GM23248 (cell line): ENCODE results near the gene OPTN. TPM values are rescaled to one million over a fixed set of nuclear protein-coding genes. Genes with fewer than 3 reads are reported as not detected.
A peak's percentile ranks its signal among the peaks of the same experiment; 100 is the strongest.

Source experiments
- DNase-seq: peaks from one replicate; pipeline ENCODE4 v3.0.0-alpha.2; 2015
- H2AFZ ChIP-seq: fragments of 200-600 bp; sonication (generic); 2 replicates; pipeline ENCODE4 v1.6.1; 2016; ENCODE audit warnings: antibody characterized with exemption
- H3F3A ChIP-seq: fragments of 200-600 bp; sonication (generic); 2 replicates; pipeline ENCODE4 v1.6.1; 2016; ENCODE audit warnings: mild to moderate bottlenecking, antibody characterized with exemption, mixed run types; ENCODE audit not compliant: insufficient read depth
- H3K27ac ChIP-seq: fragments of 200-600 bp; sonication (generic); 2 replicates; pipeline ENCODE4 v1.5.1; 2016; ENCODE audit warnings: mild to moderate bottlenecking
- H3K27me3 ChIP-seq: fragments of 200-600 bp; sonication (generic); replicated peaks from 2 replicates; pipeline ENCODE4 v1.6.1; 2016; ENCODE audit warnings: mild to moderate bottlenecking; ENCODE audit not compliant: insufficient read depth
- H3K36me3 ChIP-seq: fragments of 200-600 bp; sonication (generic); 2 replicates; pipeline ENCODE4 v1.6.1; 2016; ENCODE audit warnings: low read depth, mild to moderate bottlenecking
- H3K4me1 ChIP-seq: fragments of 200-600 bp; sonication (generic); 2 replicates; pipeline ENCODE4 v1.6.1; 2016; ENCODE audit warnings: mild to moderate bottlenecking; ENCODE audit not compliant: insufficient read depth
- H3K4me2 ChIP-seq: fragments of 200-600 bp; sonication (generic); one replicate; pipeline ENCODE4 v1.6.1; 2016; ENCODE audit warnings: mild to moderate bottlenecking; ENCODE audit not compliant: unreplicated experiment
- H3K4me3 ChIP-seq: fragments of 200-600 bp; sonication (generic); 2 replicates; pipeline ENCODE4 v1.5.1; 2016; ENCODE audit warnings: mild to moderate bottlenecking
- H3K79me2 ChIP-seq: fragments of 200-600 bp; sonication (generic); 2 replicates; pipeline ENCODE4 v1.6.1; 2016; ENCODE audit warnings: mild to moderate bottlenecking; ENCODE audit not compliant: insufficient read depth
- H3K9ac ChIP-seq: fragments of 200-600 bp; sonication (generic); 2 replicates; pipeline ENCODE4 v1.6.1; 2016; ENCODE audit warnings: mild to moderate bottlenecking
- H3K9me2 ChIP-seq: fragments of 200-600 bp; sonication (generic); 2 replicates; pipeline ENCODE4 v1.6.1; 2016; ENCODE audit warnings: mixed run types, mild to moderate bottlenecking, moderate library complexity; ENCODE audit not compliant: insufficient read depth
- H3K9me3 ChIP-seq: fragments of 200-600 bp; sonication (generic); one replicate; pipeline ENCODE4 v1.6.1; 2017; ENCODE audit warnings: low read depth
- H4K20me1 ChIP-seq: fragments of 200-600 bp; sonication (generic); 2 replicates; pipeline ENCODE4 v1.6.0; 2016; ENCODE audit not compliant: insufficient read depth
- EZH2 ChIP-seq: fragments of 200-600 bp; sonication (generic); IDR thresholded peaks from 2 replicates; pipeline ENCODE4 v1.6.1; 2018; ENCODE audit warnings: antibody characterized with exemption, mild to moderate bottlenecking; ENCODE audit not compliant: insufficient read depth, poor library complexity, severe bottlenecking
- EZH2phosphoT487 ChIP-seq: fragments of 200-600 bp; sonication (generic); IDR thresholded peaks from 2 replicates; pipeline ENCODE4 v1.6.1; 2018; ENCODE audit warnings: antibody characterized with exemption, moderate library complexity, mild to moderate bottlenecking, low read depth; ENCODE audit not compliant: insufficient read depth
- WGBS, 2 experiments: methylation state at CpG; one replicate each; pipeline ENCODE4 v1.1.6; 2015 to 2017; ENCODE audit warnings: low lambda C conversion rate in 2 of 2, low coverage in 1 of 2; ENCODE audit errors: missing lambda C conversion rate in 2 of 2; 5-methylcytosine and 5-hydroxymethylcytosine counted together
- in situ Hi-C: fragments of 300-500 bp; cut with MboI; formaldehyde crosslinking; loops from 2 replicates; pipeline ENCODE4 v1.15.0; 2020
- polyA plus RNA-seq: library from polyadenylated mRNA; unstranded; fragments of >200 nt; fragmentation: Nextera tagmentation; extraction: Ambion mirVana; gene quantifications from 2 replicates; pipeline ENCODE4 v1.2.1, GENCODE V29; 2016
- total RNA-seq: library from RNA; depleted of rRNA; stranded (reverse); fragments of >200 nt; shearing (Covaris generic); gene quantifications from 2 replicates; pipeline ENCODE4 v1.2.3, GENCODE V29; 2014

Gene OPTN
- total and polyA plus RNA-seq, 2 experiments from 2014 or later, result 50.6 to 109 TPM

DNA sequence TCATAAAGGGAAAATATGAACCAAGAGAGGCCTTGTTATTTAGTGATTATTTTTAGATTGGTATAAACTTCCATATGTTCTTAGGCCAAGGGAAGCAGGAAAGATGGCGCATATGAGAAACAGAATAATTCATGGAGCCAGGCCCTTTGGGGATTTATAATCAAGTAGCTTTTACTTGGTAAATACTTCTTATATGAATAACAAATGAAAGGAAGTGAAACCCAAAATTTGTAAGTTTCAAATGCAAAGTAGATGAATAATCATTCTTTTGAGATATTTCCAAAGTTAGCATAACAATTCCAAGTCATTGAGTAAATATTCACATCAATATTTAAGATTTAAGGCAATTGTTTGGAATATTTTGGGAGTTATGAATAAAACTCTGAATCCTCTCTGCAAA lies 13.9 kb upstream of the OPTN start:
- Histone ChIP-seq H3K4me2 (no peak overlapping the region), H3K4me1 (peaks cover 15% of the 10 kb centered on the region), H3K27me3 (no peaks in the 10 kb centered on the region), H4K20me1 (no peaks in the 10 kb centered on the region), H3K79me2 (no peaks in the 10 kb centered on the region), H3K4me3 (no peak overlapping the region), H2AFZ (no peak overlapping the region), H3F3A (peaks cover 16% of the 10 kb centered on the region), H3K9ac (no peak overlapping the region), H3K9me2 (no peaks in the 10 kb centered on the region), H3K9me3 (no peaks in the 10 kb centered on the region), H3K27ac (no peak overlapping the region), H3K36me3 (no peaks in the 10 kb centered on the region)
- peak; percentile 7 for DNase-seq
- TF ChIP-seq EZH2 (no peak), EZH2phosphoT487 (no peak)
- in situ Hi-C loops, result loop anchor here (25.0 kb wide), 1 partner anchor 824 kb away; no protein-coding TSS in a partner anchor
- 98 to 100% methylated on average over 1 of the region's 1 CpG for WGBS, 2 experiments

- Histone ChIP-seq H3K36me3 (no peaks in the 10 kb centered on the region), H4K20me1 (no peaks in the 10 kb centered on the region), H3K9me3 (no peaks in the 10 kb centered on the region), H3K9ac (no peak overlapping the region), H3F3A (peaks cover 16% of the 10 kb centered on the region), H3K27me3 (no peaks in the 10 kb centered on the region), H3K27ac (peak overlapping the region; percentile 64), H3K9me2 (no peaks in the 10 kb centered on the region), H3K4me3 (no peak overlapping the region), H3K79me2 (no peaks in the 10 kb centered on the region), H3K4me2 (peak overlapping the region; percentile 55), H3K4me1 (peaks cover 15% of the 10 kb centered on the region), H2AFZ (no peak overlapping the region)
- in situ Hi-C loops, result loop anchor here (25.0 kb wide), 1 partner anchor 825 kb away; no protein-coding TSS in a partner anchor
- DNase-seq, result no peak
- 93 to 100% methylated on average over 4 of the region's 4 CpGs for WGBS, 2 experiments
- TF ChIP-seq EZH2phosphoT487, result no peak
- TF ChIP-seq EZH2, result no peak
Measured at GRCh38 chr10:13087601-13087985, 12.4 kb upstream of the OPTN start.

DNA sequence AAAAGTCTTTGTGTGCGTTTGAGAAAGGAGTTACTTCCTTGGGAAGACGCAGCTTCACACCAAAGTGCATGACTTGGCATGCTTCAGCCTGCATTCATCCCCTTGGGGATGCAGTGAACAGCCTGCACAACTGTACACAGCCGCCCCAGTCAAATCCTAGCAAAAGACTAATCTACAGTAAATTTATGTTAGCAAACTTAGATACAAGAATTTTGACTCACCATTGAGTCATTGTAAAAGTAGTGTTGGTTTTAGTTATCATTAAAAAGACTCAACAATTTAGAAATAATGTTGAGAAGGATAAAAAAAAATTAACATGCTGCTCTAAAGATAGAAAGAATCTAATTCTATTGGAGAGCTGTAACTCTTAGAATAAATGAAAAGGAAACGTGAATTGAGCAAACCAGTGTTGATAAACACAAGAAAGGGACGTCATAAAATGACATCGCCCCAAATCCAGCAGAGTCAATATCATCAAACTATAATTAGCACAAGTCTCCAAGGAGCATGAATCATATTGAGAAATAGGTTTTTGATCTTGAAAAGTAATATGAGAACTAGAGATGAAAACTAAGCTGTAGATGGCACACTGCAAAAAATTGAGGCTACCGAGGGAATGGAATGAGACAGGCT lies 11.9 kb upstream of the OPTN start:
- no peak for TF ChIP-seq EZH2
- TF ChIP-seq EZH2phosphoT487, result no peak
- H3K4me3 ChIP-seq, result no peak overlapping the region; the same call in 1 of the 2 replicates
- peak overlapping the region; percentile 55 for H3K4me2 ChIP-seq
- H3K27ac ChIP-seq, result peak overlapping the region; percentile 64
- no peaks in the 10 kb centered on the region for H3K9me2 ChIP-seq
- H4K20me1 ChIP-seq, result no peaks in the 10 kb centered on the region
- 2 to 4% methylated on average over 7 of the region's 7 CpGs for WGBS, 2 experiments
- no peaks in the 10 kb centered on the region for H3K27me3 ChIP-seq
- H3K79me2 ChIP-seq, result no peaks in the 10 kb centered on the region
- H3K9ac ChIP-seq, result no peak overlapping the region
- peaks cover 16% of the 10 kb centered on the region for H3F3A ChIP-seq
- DNase-seq, result peak; percentile 85
- no peaks in the 10 kb centered on the region for H3K36me3 ChIP-seq
- no peaks in the 10 kb centered on the region for H3K9me3 ChIP-seq
- peaks cover 15% of the 10 kb centered on the region for H3K4me1 ChIP-seq
- in situ Hi-C loops, result loop anchor here (25.0 kb wide), 1 partner anchor 826 kb away; no protein-coding TSS in a partner anchor
- H2AFZ ChIP-seq, result no peak overlapping the region

- Histone ChIP-seq H3K4me1 (peaks cover 15% of the 10 kb centered on the region), H4K20me1 (no peaks in the 10 kb centered on the region), H3K36me3 (no peaks in the 10 kb centered on the region), H3F3A (peaks cover 16% of the 10 kb centered on the region), H3K27ac (no peak overlapping the region), H3K9me2 (no peaks in the 10 kb centered on the region), H3K79me2 (no peaks in the 10 kb centered on the region), H3K27me3 (no peaks in the 10 kb centered on the region), H3K9ac (no peak overlapping the region), H2AFZ (no peak overlapping the region), H3K9me3 (no peaks in the 10 kb centered on the region), H3K4me2 (no peak overlapping the region), H3K4me3 (no peak overlapping the region)
- DNase-seq, result no peak
- in situ Hi-C loops, result loop anchor here (25.0 kb wide), 1 partner anchor 827 kb away; no protein-coding TSS in a partner anchor
- TF ChIP-seq EZH2 (no peak), EZH2phosphoT487 (no peak)
- WGBS, 2 experiments, result 94 to 97% methylated on average over 4 of the region's 4 CpGs
Measured at GRCh38 chr10:13089345-13089744, 10.6 kb upstream of the OPTN start.
